Activated T-cell treated with anti-CD3 and anti-CD28 coated beads for 48 hours (primary cell): Measurements from ENCODE around the gene WBP1.
"Not testable (repeated sequence)": the region's sequence is repeated elsewhere in the genome, so short reads cannot be mapped to it uniquely, and the experiment has no call there.

Source experiments
- DNase-seq: peaks from one replicate; pipeline ENCODE4 v3.0.0-alpha.2; 2020; ENCODE audit warnings: low read depth

WBP1 gene

GRCh38 chr2:74482801-74483674 lies 24.8 kb downstream of the WBP1 start, which contains the start of the genes CCDC142 and TTC31:
Gene CCDC142, minus strand, starts transcription at chr2:74482998. Its CDS starts 161 bp downstream, at chr2:74482837.
Gene TTC31, plus strand, starts transcription at chr2:74483081. Its CDS starts 15 bp downstream, at chr2:74483096.
- peak; percentile 87 for DNase-seq

GRCh38 chr2:74483675-74484164 lies 25.5 kb downstream of the WBP1 start:
- not testable (repeated sequence) for DNase-seq

GRCh38 chr2:74486141-74486540 lies 27.9 kb downstream of the WBP1 start:
- DNase-seq: no peak

- DNase-seq: no peak
Observed at GRCh38 chr2:74488643-74489481, 30.6 kb downstream of the WBP1 start.

- DNase-seq: no peak
Observed at GRCh38 chr2:74489906-74490305, 31.7 kb downstream of the WBP1 start.

GRCh38 chr2:74491648-74492544 lies 33.7 kb downstream of the WBP1 start:
- DNase-seq: no peak

GRCh38 chr2:74493546-74493945 lies 35.3 kb downstream of the WBP1 start:
- no peak for DNase-seq

- no peak for DNase-seq
Observed at GRCh38 chr2:74495440-74495839, 37.2 kb downstream of the WBP1 start.

- DNase-seq: no peak
Observed at GRCh38 chr2:74496997-74497776, 38.9 kb downstream of the WBP1 start.

GRCh38 chr2:74497777-74498499 lies 39.7 kb downstream of the WBP1 start:
- no peak for DNase-seq

- DNase-seq: no peak
Observed at GRCh38 chr2:74498500-74499266, 40.4 kb downstream of the WBP1 start.

- DNase-seq: no peak
Observed at GRCh38 chr2:74499267-74499939, 41.2 kb downstream of the WBP1 start, which contains the start of gene LBX2. Gene LBX2, minus strand, starts transcription at chr2:74499603. Its CDS starts 66 bp downstream, at chr2:74499537.

- DNase-seq: no peak
Observed at GRCh38 chr2:74499940-74500577, 41.8 kb downstream of the WBP1 start.

- DNase-seq: no peak
Observed at GRCh38 chr2:74500578-74500946, 42.3 kb downstream of the WBP1 start.

- no peak for DNase-seq
Observed at GRCh38 chr2:74501335-74502071, 43.3 kb downstream of the WBP1 start.

GRCh38 chr2:74502147-74502719 lies 44.0 kb downstream of the WBP1 start:
- DNase-seq: no peak
